ENCODE data around the gene EED.
"Not testable (repeated sequence)": the region's sequence is repeated elsewhere in the genome, so short reads cannot be mapped to it uniquely, and the experiment has no call there.

EED gene

DNA sequence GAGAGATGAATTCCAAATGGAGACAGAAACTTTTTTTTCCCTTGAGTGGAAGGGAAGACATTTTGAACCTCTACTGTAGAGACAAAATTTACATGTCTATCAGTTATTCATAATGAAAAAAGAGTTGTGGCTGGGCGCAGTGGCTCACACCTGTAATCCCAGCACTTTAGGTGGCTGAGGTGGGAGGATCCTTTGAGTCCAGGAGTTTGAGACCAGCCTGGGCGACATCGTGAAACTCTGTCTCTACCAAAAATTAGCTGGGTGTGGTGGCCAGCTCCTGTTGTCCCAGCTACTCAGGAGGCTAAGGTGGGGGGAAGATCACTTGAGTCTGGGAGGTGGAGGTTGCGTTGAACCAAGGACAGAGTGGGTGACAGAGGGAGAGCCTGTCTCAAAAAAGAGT lies 4.1 kb downstream of the EED start:
- DNase-seq (ENCODE audit: low read depth), result no peak

GRCh38 chr11:86249307-86250098 lies 5.0 kb downstream of the EED start:
- DNase-seq (ENCODE audit: low read depth), result no peak

DNA sequence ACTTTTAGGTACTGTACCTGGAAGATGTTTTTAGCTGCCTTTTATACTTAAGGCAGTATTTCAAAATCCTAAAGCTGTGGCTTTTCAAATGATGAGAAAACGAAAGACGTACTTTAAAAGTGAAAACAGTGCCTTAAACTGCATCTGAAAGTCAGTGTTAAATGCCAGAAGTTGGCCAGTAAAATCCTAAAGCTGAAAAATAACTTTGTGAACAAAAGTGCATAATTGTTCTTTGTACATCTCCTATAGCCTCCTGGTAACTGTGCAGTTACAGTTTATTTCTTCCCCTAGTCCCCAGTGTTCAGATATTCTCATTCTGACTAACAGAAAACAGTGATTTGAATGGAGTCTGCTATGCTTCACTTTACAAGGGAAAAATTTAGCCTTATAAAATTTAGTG lies 6.8 kb downstream of the EED start:
- no peak for DNase-seq (ENCODE audit: low read depth)

DNA sequence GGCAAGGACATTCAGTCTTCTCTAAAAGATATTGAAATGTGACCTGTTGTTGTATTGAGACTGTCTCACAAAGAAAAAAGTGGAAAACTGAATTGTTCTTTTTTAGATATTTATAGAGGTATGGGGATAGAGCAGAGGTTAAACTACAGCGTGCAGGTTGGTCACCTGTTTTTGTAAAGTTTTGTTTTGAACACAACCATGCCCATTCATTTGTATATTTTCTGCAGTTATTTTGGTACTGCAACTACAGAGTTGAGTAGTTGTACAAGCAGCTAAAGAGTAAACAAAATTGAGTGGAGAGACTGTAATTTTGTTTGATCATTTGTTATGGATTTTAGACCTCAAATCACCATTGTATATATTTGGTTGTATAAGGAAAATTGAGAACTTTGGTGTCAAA lies 11.3 kb downstream of the EED start:
- no peak for DNase-seq (ENCODE audit: low read depth)

DNA sequence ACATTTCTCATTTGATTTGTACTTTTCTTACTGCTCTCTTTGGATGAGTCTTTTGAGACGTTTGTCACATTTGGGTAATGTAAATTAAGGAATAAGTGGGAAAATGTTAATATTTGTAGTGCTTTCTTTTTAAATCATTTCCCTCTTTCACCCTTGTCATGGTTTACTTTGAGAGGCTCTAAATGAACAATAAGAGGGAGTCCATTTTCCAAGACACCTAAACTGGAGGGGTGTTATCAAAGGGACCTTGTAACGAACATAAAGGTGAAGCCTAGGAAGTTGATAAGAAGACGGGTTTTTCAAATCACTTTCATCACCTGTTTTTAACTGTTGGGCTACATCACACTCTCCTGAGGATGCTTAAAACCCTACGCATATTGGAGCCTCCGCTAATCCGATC lies 12.1 kb downstream of the EED start:
- DNase-seq (ENCODE audit: low read depth), result no peak

DNA sequence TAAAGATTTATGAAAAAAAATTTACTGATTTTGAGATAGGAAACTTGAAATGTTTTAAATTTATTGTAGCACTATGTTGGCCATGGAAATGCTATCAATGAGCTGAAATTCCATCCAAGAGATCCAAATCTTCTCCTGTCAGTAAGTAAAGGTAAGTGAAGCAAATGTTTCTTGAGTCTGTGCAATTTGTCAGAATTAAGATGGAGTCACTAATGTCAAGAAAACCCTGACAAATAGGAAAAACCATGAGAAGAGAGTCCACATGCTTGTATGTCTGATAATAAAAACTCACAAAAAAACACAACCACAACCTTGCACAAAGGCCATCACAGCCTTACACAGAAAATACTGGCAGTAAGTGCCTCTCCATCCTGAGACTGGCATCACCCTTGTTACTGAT lies 12.9 kb downstream of the EED start:
- no peak for DNase-seq (ENCODE audit: low read depth)

DNA sequence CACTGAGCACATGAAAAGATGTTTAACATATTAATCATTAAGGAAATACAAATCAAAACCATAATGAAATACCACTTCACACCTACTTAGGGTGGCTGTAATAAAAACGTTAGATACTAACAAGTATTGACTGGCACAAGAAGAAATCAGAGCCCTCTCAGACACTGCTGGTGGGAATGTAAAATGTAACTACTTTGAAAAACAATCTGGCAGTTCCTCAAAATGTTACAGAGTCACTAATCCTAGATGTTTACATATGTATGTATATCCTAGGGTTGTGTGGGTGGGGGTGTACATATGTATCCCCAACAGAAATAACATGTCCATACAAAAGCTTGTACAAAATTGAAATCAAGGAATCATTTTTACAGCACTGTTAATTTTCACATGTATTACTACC lies 15.2 kb downstream of the EED start:
- DNase-seq (ENCODE audit: low read depth), result no peak

DNA sequence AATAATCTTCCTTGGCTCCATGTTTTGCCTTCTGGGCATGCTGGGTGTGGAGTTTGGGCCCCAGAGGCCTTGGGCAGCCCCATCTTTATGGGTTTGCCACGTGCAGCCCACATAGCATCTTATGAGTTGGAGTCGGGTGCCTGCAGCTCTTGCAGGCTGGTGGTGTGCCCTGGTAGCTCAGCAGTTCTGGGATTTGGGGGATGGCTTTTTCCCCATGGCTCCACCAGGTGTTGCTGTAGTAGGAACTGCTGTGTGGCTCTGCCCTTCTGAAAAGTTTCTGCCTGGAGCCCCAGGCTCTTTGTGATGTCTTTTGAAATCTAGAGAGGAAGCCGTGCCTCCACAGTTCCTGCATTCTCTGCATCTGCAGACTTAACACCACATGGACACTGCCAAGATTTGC lies 16.8 kb downstream of the EED start:
- DNase-seq (ENCODE audit: low read depth), result no peak

DNA sequence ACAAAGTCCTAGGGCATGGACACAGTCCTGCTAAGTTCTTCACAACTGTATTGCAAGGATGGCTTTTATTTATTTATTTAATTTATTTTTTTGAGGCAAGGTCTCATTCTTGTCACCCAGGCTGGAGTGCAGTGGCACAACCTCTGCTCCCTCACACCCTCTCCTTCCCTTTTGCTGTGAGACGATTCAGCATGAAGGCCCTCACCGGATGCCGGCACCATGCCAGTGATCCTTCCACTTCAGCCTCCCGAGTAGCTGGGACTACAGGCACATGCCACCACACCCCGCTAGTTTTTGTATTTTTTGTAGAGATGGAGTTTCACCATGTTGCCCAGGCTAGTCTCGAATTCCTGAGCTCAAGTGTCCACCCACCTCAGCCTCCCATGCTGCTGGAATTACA lies 17.8 kb downstream of the EED start:
- no peak for DNase-seq (ENCODE audit: low read depth)

GRCh38 chr11:86264649-86265048 lies 20.1 kb downstream of the EED start:
- no peak for DNase-seq (ENCODE audit: low read depth)

DNA sequence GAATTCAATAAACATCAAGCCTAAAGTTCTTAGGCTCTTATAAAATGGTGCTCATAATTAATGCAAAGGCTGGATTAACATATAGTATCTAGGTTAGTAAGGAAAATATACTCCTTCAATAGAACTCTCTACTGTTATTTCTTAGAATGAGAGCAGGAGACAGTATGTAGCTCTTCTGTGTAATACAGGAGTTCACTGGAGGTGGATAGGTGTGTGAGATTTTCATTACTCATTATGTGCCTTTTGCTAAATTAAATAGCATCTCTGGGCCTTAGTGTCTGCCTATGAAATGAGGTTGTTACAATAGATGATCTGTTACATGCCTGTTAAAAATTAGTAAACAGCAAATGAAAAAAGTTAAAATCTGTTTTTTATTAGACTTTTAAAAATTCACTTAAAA lies 20.6 kb downstream of the EED start:
- no peak for DNase-seq (ENCODE audit: low read depth)

DNA sequence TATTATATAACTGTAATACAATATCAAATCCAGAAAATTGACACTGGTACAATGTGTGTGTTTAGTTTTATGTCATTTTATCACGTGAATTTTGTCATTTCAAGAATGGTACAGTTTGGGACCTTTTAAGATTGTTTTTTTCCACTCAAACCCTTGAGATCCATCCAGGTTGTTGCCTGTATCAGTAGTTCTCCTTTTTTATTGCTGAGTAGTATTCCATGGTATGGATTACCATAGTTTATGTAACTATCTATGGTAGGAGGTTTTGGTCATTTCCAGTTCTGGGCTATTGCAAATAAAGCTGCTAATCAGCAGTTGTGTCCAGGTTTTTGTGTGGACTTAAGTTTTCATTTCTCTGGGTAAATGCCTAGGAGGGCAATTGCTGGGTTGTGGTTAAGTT lies 25.1 kb downstream of the EED start:
- no peak for DNase-seq (ENCODE audit: low read depth)

DNA sequence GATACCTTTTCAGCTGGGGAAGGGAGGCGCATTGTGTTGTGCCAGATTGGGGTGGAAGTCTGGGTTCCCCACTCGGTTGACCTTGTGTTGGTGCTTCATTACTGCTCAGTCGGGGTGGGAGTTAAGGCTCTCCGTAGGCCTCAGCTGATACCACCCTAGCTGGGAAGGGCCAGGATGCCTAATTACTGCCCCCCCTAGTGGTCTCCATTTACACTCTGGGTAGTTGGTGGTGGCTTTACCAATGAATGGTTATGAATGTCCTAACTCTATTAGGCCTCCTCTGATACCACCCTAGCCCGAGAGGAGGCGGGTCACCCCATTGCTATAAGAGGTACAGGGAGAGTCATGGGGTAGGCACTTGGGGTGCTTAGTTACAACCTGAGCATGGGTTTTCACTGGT lies 29.9 kb downstream of the EED start:
- DNase-seq (ENCODE audit: low read depth), result no peak

GRCh38 chr11:86274999-86275398 lies 30.4 kb downstream of the EED start:
- no peak for DNase-seq (ENCODE audit: low read depth)

DNA sequence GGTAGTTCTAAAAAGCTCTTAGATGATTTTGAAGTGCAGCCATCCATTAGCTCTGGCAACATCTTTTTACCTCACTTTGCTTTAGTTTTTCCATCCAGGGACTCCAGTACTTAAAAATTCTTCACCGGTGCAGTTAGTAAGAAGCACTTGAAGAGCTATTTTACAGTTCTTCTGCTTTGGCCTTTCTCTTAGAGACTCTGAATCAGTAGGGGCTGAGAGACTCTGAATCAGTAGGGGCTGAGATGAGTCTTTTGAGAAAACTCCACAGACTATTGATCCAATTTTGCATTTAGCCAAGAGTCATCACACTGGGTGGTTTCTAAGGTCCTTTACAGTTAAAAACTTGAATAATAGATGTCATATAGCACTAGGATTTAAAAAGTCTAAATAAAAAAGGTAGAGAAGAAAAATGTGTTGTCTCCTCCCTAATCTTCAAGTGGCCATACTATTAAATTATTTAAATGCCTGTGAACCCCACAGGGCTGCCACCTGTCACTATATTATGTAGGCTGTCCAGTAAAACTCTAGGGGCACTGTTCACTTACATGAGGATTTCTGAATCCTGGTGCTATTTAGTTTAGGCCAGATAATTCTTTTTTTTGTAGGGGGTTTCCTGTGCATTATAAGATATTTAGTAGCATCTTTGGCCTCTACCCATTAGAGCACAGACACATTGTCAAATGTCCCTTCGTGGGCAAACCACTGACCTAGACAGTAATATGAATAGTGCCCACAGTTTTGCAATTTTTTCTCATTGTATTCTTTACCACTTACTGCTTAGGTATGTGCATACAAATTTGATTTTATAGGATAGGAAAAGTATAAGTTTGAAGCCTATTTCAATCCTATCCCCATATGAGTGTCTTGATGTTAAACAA lies 31.2 kb downstream of the EED start:
- DNase-seq (ENCODE audit: low read depth), result no peak

GRCh38 chr11:86277741-86278140 lies 33.2 kb downstream of the EED start:
- no peak for DNase-seq (ENCODE audit: low read depth)

DNA sequence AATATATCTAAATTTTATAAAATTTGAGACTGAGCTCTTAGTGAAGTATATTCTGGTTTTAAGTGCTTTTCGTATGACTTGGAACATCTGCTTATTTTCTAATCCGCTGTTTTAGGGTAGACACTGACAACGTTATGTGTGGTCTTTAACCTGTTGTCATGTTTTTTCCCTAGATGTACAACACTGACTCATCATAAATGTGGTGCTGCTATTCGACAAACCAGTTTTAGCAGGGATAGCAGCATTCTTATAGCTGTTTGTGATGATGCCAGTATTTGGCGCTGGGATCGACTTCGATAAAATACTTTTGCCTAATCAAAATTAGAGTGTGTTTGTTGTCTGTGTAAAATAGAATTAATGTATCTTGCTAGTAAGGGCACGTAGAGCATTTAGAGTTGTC lies 33.7 kb downstream of the EED start:
- no peak for DNase-seq (ENCODE audit: low read depth)

- no peak for DNase-seq (ENCODE audit: low read depth)
Measured at GRCh38 chr11:86279747-86280146, 35.2 kb downstream of the EED start.

DNA sequence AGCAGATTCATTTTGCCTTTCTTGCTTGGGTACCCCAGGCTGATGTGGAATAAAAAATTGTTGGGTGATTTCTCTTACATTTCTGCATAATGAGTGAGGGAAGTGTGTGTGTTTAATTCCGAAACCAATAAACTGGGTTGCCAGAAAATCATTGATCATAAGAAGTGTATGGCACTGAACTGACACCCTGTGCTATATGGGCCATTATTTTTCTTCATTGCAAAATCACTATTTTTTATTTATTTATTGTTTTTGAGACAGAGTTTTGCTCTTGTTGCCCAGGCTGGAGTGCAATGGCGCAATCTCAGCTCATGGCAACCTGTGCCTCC lies 42.9 kb downstream of the EED start:
- DNase-seq (ENCODE audit: low read depth), result no peak

DNA sequence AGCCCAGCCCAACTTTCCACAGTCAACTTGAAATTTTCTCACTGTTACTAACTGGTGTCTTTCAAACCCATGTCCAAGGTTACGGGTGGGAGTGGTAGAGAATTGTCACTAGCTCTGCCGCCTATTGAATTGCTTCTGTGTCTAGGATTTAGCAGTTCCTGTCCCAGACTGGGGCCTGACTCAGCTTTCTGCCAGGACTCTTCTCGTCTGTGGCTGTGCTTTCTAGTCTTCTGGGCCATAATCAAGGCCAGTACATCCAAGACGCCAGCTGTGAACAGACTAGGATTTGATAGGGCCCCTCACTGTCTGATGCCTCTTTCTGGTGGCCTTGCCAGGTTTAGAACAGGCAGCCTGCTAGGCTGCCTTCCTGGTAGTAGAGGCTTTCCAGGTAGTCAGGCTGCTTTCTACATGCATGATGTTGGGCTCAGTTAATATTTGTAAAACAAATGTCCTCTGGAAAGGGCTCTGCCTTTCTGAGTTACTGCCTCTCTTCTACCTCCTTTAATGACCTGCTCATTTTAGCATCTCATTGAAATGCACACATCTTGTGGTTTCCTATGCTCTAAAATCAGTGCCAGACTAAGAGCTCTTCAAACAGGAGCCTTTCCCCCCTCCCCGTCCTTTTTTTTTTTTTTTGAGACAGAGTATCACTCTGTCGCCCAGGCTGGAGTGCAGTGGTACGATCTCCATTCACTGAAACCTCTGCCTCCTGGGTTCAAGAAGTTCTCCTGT lies 44.4 kb downstream of the EED start:
- DNase-seq (ENCODE audit: low read depth), result no peak

GRCh38 chr11:86289508-86290280 lies 45.1 kb downstream of the EED start:
- not testable (repeated sequence) for DNase-seq (ENCODE audit: low read depth)
